ENCODE results near the gene VWF. TPM values are rescaled to one million over a fixed set of nuclear protein-coding genes. Genes with fewer than 3 reads are reported as not detected.

VWF gene
- polyA plus RNA-seq, 1 donor (not counting 4 experiments of a cell fraction or from before 2014, with no cell fraction given), result 0.01 TPM

DNA sequence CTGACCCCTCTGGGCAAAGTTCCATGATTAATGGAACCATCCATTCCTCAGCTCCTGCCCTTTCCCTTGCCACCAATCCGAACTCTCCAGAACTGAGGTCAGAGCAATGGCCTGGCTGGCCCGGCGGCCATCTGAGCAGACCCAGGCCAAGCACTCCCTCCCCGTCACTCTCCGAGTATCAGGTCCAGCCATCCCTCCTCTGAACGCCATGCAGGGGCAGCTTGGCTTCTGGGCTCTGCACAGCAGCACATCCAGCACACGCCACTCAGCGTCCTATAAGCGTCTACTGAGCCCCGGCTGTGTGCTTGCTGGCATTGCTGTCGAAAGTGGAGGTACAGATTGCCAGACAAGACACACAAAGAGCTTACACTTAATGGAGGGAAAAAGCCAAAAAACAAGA, 34.3 kb upstream of the VWF start:
- Histone ChIP-seq H3K9ac (ENCODE audit: control insufficient read depth, extremely low read depth, insufficient read depth, low read length) (no peak overlapping the region), H3K4me3 (ENCODE audit: control insufficient read depth in 2 of 3, extremely low read depth in 1 of 3, insufficient read depth in 2 of 3, low read depth in 1 of 3, low read length in 3 of 3) (no peak overlapping the region), H3K27ac (ENCODE audit: control insufficient read depth, insufficient read depth, low read length) (no peak overlapping the region), H3K4me1 (ENCODE audit: control insufficient read depth, extremely low read depth, insufficient read depth, low read length) (no peaks in the 10 kb centered on the region), H3K9me3 (ENCODE audit: control insufficient read depth, low read depth, low read length) (no peaks in the 10 kb centered on the region), H3K9me1 (ENCODE audit: control insufficient read depth, extremely low read depth, insufficient read depth, low read length) (no peaks in the 10 kb centered on the region), H3K36me3 (ENCODE audit: control insufficient read depth in 2 of 2, extremely low read depth in 1 of 2, insufficient read depth in 2 of 2, low read length in 2 of 2) (no peaks in the 10 kb centered on the region), H3K4me2 (ENCODE audit: control insufficient read depth, extremely low read depth, insufficient read depth, low read depth, low read length) (no peak overlapping the region), H3K27me3 (ENCODE audit: control insufficient read depth, extremely low read depth, insufficient read depth, low read length) (peaks cover 8% of the 10 kb centered on the region), H3K79me2 (ENCODE audit: control insufficient read depth, insufficient read depth, low read length) (no peaks in the 10 kb centered on the region), H4K20me1 (ENCODE audit: control insufficient read depth, extremely low read depth, insufficient read depth, low read length) (no peaks in the 10 kb centered on the region), H2AFZ (ENCODE audit: control insufficient read depth, low read length) (no peak overlapping the region)
- FAIRE-seq (no peak), DNase-seq (ENCODE audit: low read depth, low spot score) (no peak)
- TF ChIP-seq, protein P1, sequence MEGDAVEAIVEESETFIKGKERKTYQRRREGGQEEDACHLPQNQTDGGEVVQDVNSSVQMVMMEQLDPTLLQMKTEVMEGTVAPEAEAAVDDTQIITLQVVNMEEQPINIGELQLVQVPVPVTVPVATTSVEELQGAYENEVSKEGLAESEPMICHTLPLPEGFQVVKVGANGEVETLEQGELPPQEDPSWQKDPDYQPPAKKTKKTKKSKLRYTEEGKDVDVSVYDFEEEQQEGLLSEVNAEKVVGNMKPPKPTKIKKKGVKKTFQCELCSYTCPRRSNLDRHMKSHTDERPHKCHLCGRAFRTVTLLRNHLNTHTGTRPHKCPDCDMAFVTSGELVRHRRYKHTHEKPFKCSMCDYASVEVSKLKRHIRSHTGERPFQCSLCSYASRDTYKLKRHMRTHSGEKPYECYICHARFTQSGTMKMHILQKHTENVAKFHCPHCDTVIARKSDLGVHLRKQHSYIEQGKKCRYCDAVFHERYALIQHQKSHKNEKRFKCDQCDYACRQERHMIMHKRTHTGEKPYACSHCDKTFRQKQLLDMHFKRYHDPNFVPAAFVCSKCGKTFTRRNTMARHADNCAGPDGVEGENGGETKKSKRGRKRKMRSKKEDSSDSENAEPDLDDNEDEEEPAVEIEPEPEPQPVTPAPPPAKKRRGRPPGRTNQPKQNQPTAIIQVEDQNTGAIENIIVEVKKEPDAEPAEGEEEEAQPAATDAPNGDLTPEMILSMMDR (optimal IDR thresholded peaks at IDR 0.05 in 1 of 3, IDR thresholded peaks at IDR 0.05 in 1 of 3, conservative IDR thresholded peaks at IDR 0.05 in 1 of 3; ENCODE audit: extremely low read depth in 1 of 3, insufficient read depth in 2 of 3, low read length in 3 of 3), result no peak
- no peak for TF ChIP-seq EZH2 (IDR thresholded peaks at IDR 0.05; ENCODE audit: low read length)
- dilution Hi-C loops (cut with MboI; ENCODE audit: extremely low pct_ligation_motif_present, low sequenced_read_pairs), result no loop called here

DNA sequence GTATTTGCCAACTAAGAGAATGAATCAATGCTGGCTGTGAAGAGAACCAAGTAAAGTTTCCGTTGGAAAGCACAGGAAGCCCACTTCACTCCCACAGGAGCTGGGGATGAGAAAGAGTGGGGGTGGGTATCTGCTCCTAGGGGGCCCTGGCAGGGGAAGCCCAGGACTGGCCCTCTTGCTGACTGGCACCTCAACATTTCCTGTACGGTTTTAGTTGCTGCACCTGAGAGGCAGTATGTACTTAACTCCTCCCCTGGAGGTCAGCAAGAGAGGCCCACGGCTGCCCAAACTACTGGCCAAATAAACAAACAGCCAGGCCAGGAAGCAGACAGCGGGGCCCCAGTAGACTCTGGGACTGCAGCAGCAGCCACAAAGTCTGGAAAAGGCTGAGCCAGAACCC, 33.8 kb upstream of the VWF start:
- Histone ChIP-seq H2AFZ (ENCODE audit: control insufficient read depth, low read length) (no peak overlapping the region), H3K4me2 (ENCODE audit: control insufficient read depth, extremely low read depth, insufficient read depth, low read depth, low read length) (no peak overlapping the region)

More for the DNA sequence above, 33.8 kb upstream of the VWF start:
- Histone ChIP-seq H4K20me1 (ENCODE audit: control insufficient read depth, extremely low read depth, insufficient read depth, low read length) (no peaks in the 10 kb centered on the region), H3K4me3 (ENCODE audit: control insufficient read depth in 2 of 3, extremely low read depth in 1 of 3, insufficient read depth in 2 of 3, low read depth in 1 of 3, low read length in 3 of 3) (no peak overlapping the region), H3K9ac (ENCODE audit: control insufficient read depth, extremely low read depth, insufficient read depth, low read length) (no peak overlapping the region), H3K4me1 (ENCODE audit: control insufficient read depth, extremely low read depth, insufficient read depth, low read length) (no peaks in the 10 kb centered on the region), H3K9me1 (ENCODE audit: control insufficient read depth, extremely low read depth, insufficient read depth, low read length) (no peaks in the 10 kb centered on the region), H3K36me3 (ENCODE audit: control insufficient read depth in 2 of 2, extremely low read depth in 1 of 2, insufficient read depth in 2 of 2, low read length in 2 of 2) (no peaks in the 10 kb centered on the region), H3K79me2 (ENCODE audit: control insufficient read depth, insufficient read depth, low read length) (no peaks in the 10 kb centered on the region), H3K9me3 (ENCODE audit: control insufficient read depth, low read depth, low read length) (no peaks in the 10 kb centered on the region), H3K27me3 (ENCODE audit: control insufficient read depth, extremely low read depth, insufficient read depth, low read length) (peaks cover 8% of the 10 kb centered on the region), H3K27ac (ENCODE audit: control insufficient read depth, insufficient read depth, low read length) (no peak overlapping the region)
- FAIRE-seq (no peak), DNase-seq (ENCODE audit: low read depth, low spot score) (no peak)
- TF ChIP-seq, protein P1 (optimal IDR thresholded peaks at IDR 0.05 in 1 of 3, IDR thresholded peaks at IDR 0.05 in 1 of 3, conservative IDR thresholded peaks at IDR 0.05 in 1 of 3; ENCODE audit: extremely low read depth in 1 of 3, insufficient read depth in 2 of 3, low read length in 3 of 3), result no peak
- no peak for TF ChIP-seq EZH2 (IDR thresholded peaks at IDR 0.05; ENCODE audit: low read length)
- dilution Hi-C loops (cut with MboI; ENCODE audit: extremely low pct_ligation_motif_present, low sequenced_read_pairs), result no loop called here
